Central memory CD8-positive, alpha-beta T cell (primary cell): ENCODE results near the gene MPV17.

Experiments used
- ATAC-seq: fragments of 150-1000 bp; cut with Tn5 transposase; replicated peaks from 2 replicates; pipeline ENCODE4 v1.10.0; 2022; ENCODE audit warnings: mild to moderate bottlenecking, moderate FRiP score, moderate number of reproducible peaks; ENCODE audit not compliant: poor library complexity, severe bottlenecking; ENCODE audit errors: extremely low read depth
- DNase-seq, 2 donors: peaks; one replicate each; pipeline ENCODE4 v3.0.0; 2021; ENCODE audit warnings: low spot score in 2 of 2
- H3K27ac Mint-ChIP-seq: one replicate; pipeline ENCODE4 v1.8.0; 2022; ENCODE audit warnings: low read depth, mild to moderate bottlenecking, moderate library complexity, mixed read lengths
- H3K27me3 Mint-ChIP-seq: one replicate; pipeline ENCODE4 v1.8.0; 2022; ENCODE audit warnings: mixed read lengths
- H3K36me3 Mint-ChIP-seq: one replicate; pipeline ENCODE4 v1.8.0; 2022; ENCODE audit warnings: mild to moderate bottlenecking, moderate library complexity, mixed read lengths; ENCODE audit not compliant: insufficient read depth
- H3K4me1 Mint-ChIP-seq: one replicate; pipeline ENCODE4 v1.8.0; 2022; ENCODE audit warnings: mixed read lengths
- H3K4me3 Mint-ChIP-seq: one replicate; pipeline ENCODE4 v1.8.0; 2022; ENCODE audit warnings: mild to moderate bottlenecking, moderate library complexity, mixed read lengths
- H3K9me3 Mint-ChIP-seq: one replicate; pipeline ENCODE4 v1.8.0; 2022; ENCODE audit warnings: mixed read lengths

MPV17 gene

GRCh38 chr2:27315122-27315521 lies 7.8 kb downstream of the MPV17 start:
- DNase-seq = no peak
- Mint-ChIP-seq H3K36me3 (peaks cover 10% of the 10 kb centered on the region), H3K27ac (no peak overlapping the region), H3K4me1 (peaks cover 8% of the 10 kb centered on the region), H3K4me3 (no peak overlapping the region), H3K9me3 (no peaks in the 10 kb centered on the region), H3K27me3 (no peaks in the 10 kb centered on the region)
- no peak for ATAC-seq

- Mint-ChIP-seq H3K27ac (no peak overlapping the region), H3K9me3 (no peaks in the 10 kb centered on the region), H3K36me3 (peaks cover 9% of the 10 kb centered on the region), H3K4me3 (no peak overlapping the region), H3K27me3 (no peaks in the 10 kb centered on the region), H3K4me1 (peaks cover 8% of the 10 kb centered on the region)
- ATAC-seq = no peak
- DNase-seq = no peak
Measured at GRCh38 chr2:27314709-27315108, 8.2 kb downstream of the MPV17 start.

GRCh38 chr2:27313882-27314645 lies 8.8 kb downstream of the MPV17 start:
- no peak overlapping the region for H3K4me3 Mint-ChIP-seq
- no peaks in the 10 kb centered on the region for H3K9me3 Mint-ChIP-seq
- no peak overlapping the region for H3K27ac Mint-ChIP-seq
- peaks cover 8% of the 10 kb centered on the region for H3K36me3 Mint-ChIP-seq
- no peak for ATAC-seq
- no peak for DNase-seq
- H3K4me1 Mint-ChIP-seq = peaks cover 8% of the 10 kb centered on the region
- no peaks in the 10 kb centered on the region for H3K27me3 Mint-ChIP-seq

GRCh38 chr2:27312152-27312551 lies 10.7 kb downstream of the MPV17 start:
- no peak for ATAC-seq

GRCh38 chr2:27309651-27310050 lies 13.2 kb downstream of the MPV17 start:
- H3K36me3 Mint-ChIP-seq = peaks cover 10% of the 10 kb centered on the region
- H3K27ac Mint-ChIP-seq = no peak overlapping the region
- peaks cover 27% of the 10 kb centered on the region for H3K27me3 Mint-ChIP-seq
- no peak overlapping the region for H3K4me3 Mint-ChIP-seq
- peaks cover 3% of the 10 kb centered on the region for H3K4me1 Mint-ChIP-seq
- ATAC-seq (no peak), DNase-seq (no peak)
- H3K9me3 Mint-ChIP-seq = no peaks in the 10 kb centered on the region

More at GRCh38 chr2:27312152-27312551, 10.7 kb downstream of the MPV17 start:
- Mint-ChIP-seq H3K4me1 (peaks cover 8% of the 10 kb centered on the region), H3K27ac (peak overlapping the region; percentile 72), H3K27me3 (peaks cover 2% of the 10 kb centered on the region), H3K9me3 (no peaks in the 10 kb centered on the region), H3K36me3 (peaks cover 7% of the 10 kb centered on the region), H3K4me3 (no peak overlapping the region)
- DNase-seq = no peak

- Mint-ChIP-seq H3K27ac (no peak within 1 kb of the TSS), H3K4me1 (no peaks in the 10 kb centered on the region), H3K9me3 (no peaks in the 10 kb centered on the region), H3K27me3 (peaks cover 29% of the 10 kb centered on the region), H3K4me3 (peak within 1 kb of the TSS; percentile 53), H3K36me3 (peaks cover 10% of the 10 kb centered on the region)
- DNase-seq (no peak), ATAC-seq (no peak)
Measured at GRCh38 chr2:27308359-27308881, 14.5 kb downstream of the MPV17 start, which contains the start of gene UCN. Gene UCN (minus strand): TSS chr2:27308445. CDS start chr2:27307895, 550 bp downstream.

- ATAC-seq (no peak), DNase-seq (no peak)
- Mint-ChIP-seq H3K4me1 (no peaks in the 10 kb centered on the region), H3K9me3 (no peaks in the 10 kb centered on the region), H3K27ac (no peak overlapping the region), H3K4me3 (peak overlapping the region; percentile 53), H3K36me3 (peaks cover 10% of the 10 kb centered on the region), H3K27me3 (peaks cover 29% of the 10 kb centered on the region)
Measured at GRCh38 chr2:27307545-27308358, 15.1 kb downstream of the MPV17 start.

GRCh38 chr2:27307287-27307544 lies 15.7 kb downstream of the MPV17 start:
- H3K27ac Mint-ChIP-seq = no peak overlapping the region
- H3K4me1 Mint-ChIP-seq = no peaks in the 10 kb centered on the region
- peaks cover 29% of the 10 kb centered on the region for H3K27me3 Mint-ChIP-seq
- DNase-seq (no peak), ATAC-seq (no peak)
- peak overlapping the region; percentile 53 for H3K4me3 Mint-ChIP-seq
- no peaks in the 10 kb centered on the region for H3K9me3 Mint-ChIP-seq
- peaks cover 7% of the 10 kb centered on the region for H3K36me3 Mint-ChIP-seq

- H3K27me3 Mint-ChIP-seq = peaks cover 29% of the 10 kb centered on the region
- H3K4me1 Mint-ChIP-seq = no peaks in the 10 kb centered on the region
- H3K36me3 Mint-ChIP-seq = peaks cover 6% of the 10 kb centered on the region
- no peak for DNase-seq
- peak; percentile 48 for ATAC-seq
- H3K4me3 Mint-ChIP-seq = peak overlapping the region; percentile 53
- no peaks in the 10 kb centered on the region for H3K9me3 Mint-ChIP-seq
- H3K27ac Mint-ChIP-seq = no peak overlapping the region
Measured at GRCh38 chr2:27306573-27307286, 16.2 kb downstream of the MPV17 start.

- H3K9me3 Mint-ChIP-seq = no peaks in the 10 kb centered on the region
- no peak for ATAC-seq
- H3K36me3 Mint-ChIP-seq = peaks cover 4% of the 10 kb centered on the region
- peak overlapping the region; percentile 53 for H3K4me3 Mint-ChIP-seq
- no peak for DNase-seq
- no peaks in the 10 kb centered on the region for H3K4me1 Mint-ChIP-seq
- H3K27ac Mint-ChIP-seq = no peak overlapping the region
- peaks cover 29% of the 10 kb centered on the region for H3K27me3 Mint-ChIP-seq
Measured at GRCh38 chr2:27306136-27306535, 16.8 kb downstream of the MPV17 start.

- Mint-ChIP-seq H3K4me1 (no peaks in the 10 kb centered on the region), H3K4me3 (peak overlapping the region; percentile 41), H3K9me3 (no peaks in the 10 kb centered on the region), H3K36me3 (peaks cover 4% of the 10 kb centered on the region), H3K27ac (no peak overlapping the region), H3K27me3 (peaks cover 29% of the 10 kb centered on the region)
- no peak for DNase-seq
- ATAC-seq = no peak
Measured at GRCh38 chr2:27305516-27305915, 17.4 kb downstream of the MPV17 start.

- no peaks in the 10 kb centered on the region for H3K4me1 Mint-ChIP-seq
- H3K27me3 Mint-ChIP-seq = peaks cover 32% of the 10 kb centered on the region
- ATAC-seq (no peak), DNase-seq (no peak)
- H3K27ac Mint-ChIP-seq = no peak overlapping the region
- peaks cover 6% of the 10 kb centered on the region for H3K36me3 Mint-ChIP-seq
- H3K9me3 Mint-ChIP-seq = no peaks in the 10 kb centered on the region
- H3K4me3 Mint-ChIP-seq = no peak overlapping the region
Measured at GRCh38 chr2:27304488-27305240, 18.2 kb downstream of the MPV17 start.
